GM18505 (cell line): ENCODE data around the gene RNF207.
A peak's percentile ranks its signal among the peaks of the same experiment; 100 is the strongest.

Experiments used
- ATAC-seq: cut with Tn5 transposase; IDR thresholded peaks from one replicate; pipeline ENCODE4 v1.9.1; 2021; ENCODE audit not compliant: unreplicated experiment
- POLR2A ChIP-seq: IDR thresholded peaks from 4 replicates; pipeline ENCODE4 v1.6.1; 2011; ENCODE audit warnings: borderline replicate concordance; ENCODE audit not compliant: insufficient read depth, insufficient read length; ENCODE audit errors: extremely low read depth

The RNF207 gene, protein sequence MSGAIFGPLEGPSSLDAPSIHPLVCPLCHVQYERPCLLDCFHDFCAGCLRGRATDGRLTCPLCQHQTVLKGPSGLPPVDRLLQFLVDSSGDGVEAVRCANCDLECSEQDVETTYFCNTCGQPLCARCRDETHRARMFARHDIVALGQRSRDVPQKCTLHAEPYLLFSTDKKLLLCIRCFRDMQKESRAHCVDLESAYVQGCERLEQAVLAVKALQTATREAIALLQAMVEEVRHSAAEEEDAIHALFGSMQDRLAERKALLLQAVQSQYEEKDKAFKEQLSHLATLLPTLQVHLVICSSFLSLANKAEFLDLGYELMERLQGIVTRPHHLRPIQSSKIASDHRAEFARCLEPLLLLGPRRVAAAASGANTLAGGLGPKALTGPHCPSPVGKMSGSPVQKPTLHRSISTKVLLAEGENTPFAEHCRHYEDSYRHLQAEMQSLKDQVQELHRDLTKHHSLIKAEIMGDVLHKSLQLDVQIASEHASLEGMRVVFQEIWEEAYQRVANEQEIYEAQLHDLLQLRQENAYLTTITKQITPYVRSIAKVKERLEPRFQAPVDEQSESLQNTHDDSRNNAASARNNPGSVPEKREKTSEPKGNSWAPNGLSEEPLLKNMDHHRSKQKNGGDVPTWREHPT

GRCh38 chr1:6205849-6206519 lies at the start of gene RNF207:
Gene RNF207 (plus strand): TSS chr1:6206119. CDS start chr1:6206536, 417 bp downstream.
- peak; percentile 80 for TF ChIP-seq POLR2A
- ATAC-seq = peak; percentile 65

GRCh38 chr1:6157132-6157527 lies 48.8 kb upstream of the RNF207 start:
- no peak for TF ChIP-seq POLR2A
- no peak for ATAC-seq

DNA sequence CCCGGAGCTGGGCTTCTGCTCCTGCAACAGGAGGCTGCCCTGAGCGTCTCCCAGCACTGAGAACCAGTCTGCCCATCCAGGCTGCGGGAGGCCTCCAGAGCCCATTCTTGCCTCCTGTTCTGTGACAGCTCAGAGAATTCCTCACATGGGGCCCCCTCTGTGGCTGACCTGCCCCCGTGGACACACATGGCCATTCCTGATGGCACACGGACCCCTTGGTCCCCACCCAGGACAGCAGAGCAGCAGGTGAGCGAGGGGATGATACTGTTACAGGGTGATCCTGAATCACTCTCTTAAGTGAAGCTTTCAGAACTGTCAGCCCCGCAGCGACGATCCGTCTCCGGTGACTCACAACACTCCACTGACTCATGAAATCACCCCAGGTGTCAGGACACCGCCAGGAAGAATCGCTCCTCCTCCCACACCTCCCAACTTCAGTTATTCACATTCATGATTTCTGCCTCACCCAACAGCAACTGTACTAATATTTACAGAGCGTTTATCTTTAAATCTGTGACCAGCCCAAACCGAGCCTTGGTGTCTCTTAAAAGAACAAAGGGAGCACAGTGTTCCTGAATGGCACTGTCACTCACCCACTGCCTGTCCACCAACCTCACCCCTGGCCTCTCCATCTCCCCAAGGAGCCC lies 48.3 kb upstream of the RNF207 start:
- no peak for ATAC-seq
- TF ChIP-seq POLR2A = no peak

- no peak for TF ChIP-seq POLR2A
- no peak for ATAC-seq
Observed at GRCh38 chr1:6158181-6158580, 47.7 kb upstream of the RNF207 start.

- no peak for TF ChIP-seq POLR2A
- ATAC-seq = no peak
Observed at GRCh38 chr1:6162341-6162740, 43.6 kb upstream of the RNF207 start.

DNA sequence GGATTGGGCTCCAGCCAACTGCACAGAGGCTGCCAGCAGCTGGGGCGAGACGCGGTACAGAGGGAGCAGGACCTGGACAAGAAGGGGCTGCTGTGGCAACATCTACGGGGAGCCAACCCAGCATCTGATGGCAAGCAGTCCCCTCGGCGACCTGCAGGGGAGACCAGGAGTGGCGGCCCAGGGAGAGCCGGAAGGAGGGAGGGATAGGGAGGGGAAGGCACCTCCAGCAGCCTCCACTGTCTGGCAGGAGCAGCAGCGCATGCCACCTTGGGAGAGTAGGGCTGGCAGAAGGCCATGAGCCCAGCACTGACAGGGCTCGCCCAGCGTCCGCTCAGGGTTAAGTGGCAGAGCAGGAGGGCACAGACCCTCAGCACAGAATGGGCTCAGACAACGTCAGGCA lies 43.1 kb upstream of the RNF207 start:
- no peak for ATAC-seq
- TF ChIP-seq POLR2A = no peak

DNA sequence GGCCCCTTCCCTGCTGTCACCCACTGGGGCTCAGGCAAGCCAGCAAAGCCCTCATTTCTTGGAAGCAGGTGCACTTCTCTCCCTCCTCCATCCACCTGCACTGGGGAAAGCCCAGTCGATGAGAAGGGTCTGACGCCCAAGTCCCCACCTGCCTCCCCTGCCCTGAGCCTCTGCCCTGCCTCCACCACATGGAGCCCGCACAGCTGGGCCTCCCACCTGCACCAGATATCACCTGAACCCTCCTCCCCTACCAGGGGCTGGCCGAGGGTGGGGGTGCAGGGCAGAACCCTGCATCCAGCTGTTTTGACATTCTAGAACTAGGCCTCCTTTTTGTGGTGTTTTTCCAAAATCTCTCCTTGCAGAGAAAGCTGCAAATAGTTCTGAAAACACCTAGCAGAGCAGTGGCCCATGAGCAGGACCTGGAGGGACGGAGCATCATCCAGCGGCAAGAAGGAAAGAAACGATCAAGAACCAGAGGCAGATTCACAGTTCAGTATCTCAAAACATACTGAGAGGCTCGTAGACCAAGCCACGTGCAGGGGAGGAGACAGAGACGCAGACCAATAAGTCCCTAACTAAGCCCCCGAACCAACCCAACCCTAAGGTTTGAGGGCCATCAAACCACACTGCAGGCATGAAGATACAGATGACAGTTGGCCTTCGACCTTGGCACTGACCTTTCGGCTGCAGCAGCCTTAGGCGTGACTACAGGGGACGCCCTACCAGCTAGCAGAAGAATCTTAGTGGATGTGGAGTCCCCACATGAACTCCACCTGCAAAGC lies 42.5 kb upstream of the RNF207 start:
- TF ChIP-seq POLR2A = no peak
- no peak for ATAC-seq

DNA sequence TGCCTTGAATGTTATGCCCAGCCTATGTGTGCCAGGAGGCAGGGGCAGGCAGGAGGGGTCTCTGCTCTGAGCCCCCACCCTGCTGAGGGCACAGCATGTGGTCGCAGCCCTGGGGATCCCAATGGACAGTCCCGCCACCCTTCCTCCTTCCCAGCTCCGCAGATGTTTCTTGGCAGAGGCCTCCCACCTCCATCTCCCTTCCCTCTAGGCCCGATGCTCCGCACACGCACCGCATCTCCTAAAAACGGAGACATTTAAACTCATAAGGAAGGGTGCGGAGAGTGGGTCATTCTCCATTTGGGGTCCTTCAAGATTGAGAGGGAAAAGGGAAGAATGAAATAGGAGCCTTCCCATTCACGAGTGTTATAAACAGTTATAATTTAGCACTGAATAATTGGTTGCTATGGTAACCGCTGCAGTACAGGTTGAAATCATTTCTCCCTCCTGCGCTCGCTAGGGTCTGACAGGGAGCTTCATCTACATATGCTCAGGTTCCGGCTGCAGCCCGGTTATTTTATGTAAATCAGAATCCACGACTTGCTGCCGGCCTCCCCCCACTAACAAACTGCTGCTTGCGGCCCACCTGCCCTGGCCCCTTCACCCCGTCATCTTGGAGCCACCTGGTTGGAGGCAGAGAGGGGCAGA lies 41.8 kb upstream of the RNF207 start:
- no peak for TF ChIP-seq POLR2A
- ATAC-seq = no peak

DNA sequence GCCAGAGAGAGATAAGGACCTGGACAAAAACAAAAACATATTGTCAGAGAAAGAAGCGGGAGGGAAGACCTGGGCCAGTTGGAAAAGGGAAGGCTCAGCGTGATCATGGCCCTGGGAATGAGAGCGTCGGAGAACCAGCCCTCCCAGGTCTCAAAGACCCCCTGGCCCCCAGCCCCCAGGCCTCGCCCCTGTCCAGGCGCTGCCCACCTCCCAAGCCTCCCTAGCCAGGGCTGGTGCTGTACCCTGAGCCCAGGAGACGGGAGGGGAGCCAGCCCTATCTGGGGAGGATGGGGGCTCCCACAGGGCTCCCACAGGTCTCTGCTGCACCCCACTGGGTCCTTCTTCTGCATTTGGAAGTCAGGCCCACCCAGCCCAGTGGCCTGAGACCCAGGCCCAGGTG lies 40.9 kb upstream of the RNF207 start:
- no peak for TF ChIP-seq POLR2A
- ATAC-seq = no peak

- no peak for TF ChIP-seq POLR2A
Observed at GRCh38 chr1:6165441-6165985, 40.4 kb upstream of the RNF207 start.

DNA sequence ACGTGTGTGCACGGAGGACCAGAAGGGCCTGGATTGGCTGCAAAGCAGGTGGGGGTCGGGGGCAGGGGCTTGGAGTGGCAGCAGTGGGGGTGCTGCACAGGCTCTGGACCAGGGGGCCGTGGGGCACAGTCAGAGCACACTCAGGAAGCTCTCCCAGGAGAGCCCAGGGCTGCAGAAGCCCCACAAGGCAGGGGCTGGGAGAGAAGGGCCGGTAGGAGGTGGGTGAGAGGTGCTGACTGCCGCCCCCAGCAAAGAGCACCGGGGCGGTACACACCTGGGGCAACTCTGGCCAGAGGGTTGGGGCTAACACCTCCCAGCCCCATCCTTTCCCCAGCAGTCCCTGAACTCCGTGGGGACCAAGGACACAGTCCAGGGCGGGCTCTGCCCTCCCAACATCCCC lies 39.7 kb upstream of the RNF207 start:
- no peak for TF ChIP-seq POLR2A
- no peak for ATAC-seq

More at GRCh38 chr1:6165441-6165985, 40.4 kb upstream of the RNF207 start:
- no peak for ATAC-seq
